ENCODE results near the gene NAPB. TPM values are rescaled to one million over a fixed set of nuclear protein-coding genes. Genes with fewer than 3 reads are reported as not detected.
A peak's percentile ranks its signal among the peaks of the same experiment; 100 is the strongest.

Gene NAPB
- polyA plus RNA-seq, 1 donor from 2014 or later, result 133 TPM

GRCh38 chr20:23419995-23420901 lies 1.0 kb downstream of the NAPB start:
- Histone ChIP-seq H3F3A (ENCODE audit: insufficient read depth, low read length, poor library complexity, severe bottlenecking) (no peaks in the 10 kb centered on the region), H3K4me3 (ENCODE audit: low read length) (peak overlapping the region; percentile 97), H3K27ac (ENCODE audit: low read length) (no peak overlapping the region), H3K79me2 (replicated peaks; ENCODE audit: insufficient read depth, low read length) (peaks cover 16% of the 10 kb centered on the region), H3K9me3 (ENCODE audit: low read length) (no peaks in the 10 kb centered on the region), H2AFZ (ENCODE audit: low read depth, low read length) (no peak overlapping the region), H3K9me2 (ENCODE audit: insufficient read depth, low read length) (no peaks in the 10 kb centered on the region), H4K20me1 (ENCODE audit: insufficient read depth) (no peaks in the 10 kb centered on the region), H3K36me3 (ENCODE audit: insufficient read depth, low read length) (no peaks in the 10 kb centered on the region), H3K4me2 (ENCODE audit: low read length) (peak overlapping the region; percentile 90), H3K9ac (ENCODE audit: low read length) (peak overlapping the region; percentile 82), H3K27me3 (ENCODE audit: insufficient read depth, low read depth, low read length) (no peaks in the 10 kb centered on the region)
- TF ChIP-seq MXI1 (conservative IDR thresholded peaks at IDR 0.05; ENCODE audit: poor library complexity, severe bottlenecking) (peak; percentile 31), EZH2 (IDR thresholded peaks at IDR 0.05; ENCODE audit: borderline replicate concordance, insufficient read depth, low read length, poor library complexity, severe bottlenecking) (no peak), RAD21 (conservative IDR thresholded peaks at IDR 0.05) (no peak), TAF1 (IDR thresholded peaks at IDR 0.05; ENCODE audit: low read depth) (no peak), POLR2AphosphoS5 (IDR thresholded peaks at IDR 0.05) (no peak), EP300 (conservative IDR thresholded peaks at IDR 0.05; ENCODE audit: poor library complexity, severe bottlenecking) (no peak), REST (IDR thresholded peaks at IDR 0.05; ENCODE audit: borderline replicate concordance) (no peak), SMC3 (conservative IDR thresholded peaks at IDR 0.05; ENCODE audit: poor library complexity) (no peak)
- TF ChIP-seq, protein P1, sequence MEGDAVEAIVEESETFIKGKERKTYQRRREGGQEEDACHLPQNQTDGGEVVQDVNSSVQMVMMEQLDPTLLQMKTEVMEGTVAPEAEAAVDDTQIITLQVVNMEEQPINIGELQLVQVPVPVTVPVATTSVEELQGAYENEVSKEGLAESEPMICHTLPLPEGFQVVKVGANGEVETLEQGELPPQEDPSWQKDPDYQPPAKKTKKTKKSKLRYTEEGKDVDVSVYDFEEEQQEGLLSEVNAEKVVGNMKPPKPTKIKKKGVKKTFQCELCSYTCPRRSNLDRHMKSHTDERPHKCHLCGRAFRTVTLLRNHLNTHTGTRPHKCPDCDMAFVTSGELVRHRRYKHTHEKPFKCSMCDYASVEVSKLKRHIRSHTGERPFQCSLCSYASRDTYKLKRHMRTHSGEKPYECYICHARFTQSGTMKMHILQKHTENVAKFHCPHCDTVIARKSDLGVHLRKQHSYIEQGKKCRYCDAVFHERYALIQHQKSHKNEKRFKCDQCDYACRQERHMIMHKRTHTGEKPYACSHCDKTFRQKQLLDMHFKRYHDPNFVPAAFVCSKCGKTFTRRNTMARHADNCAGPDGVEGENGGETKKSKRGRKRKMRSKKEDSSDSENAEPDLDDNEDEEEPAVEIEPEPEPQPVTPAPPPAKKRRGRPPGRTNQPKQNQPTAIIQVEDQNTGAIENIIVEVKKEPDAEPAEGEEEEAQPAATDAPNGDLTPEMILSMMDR (IDR thresholded peaks at IDR 0.05; ENCODE audit: poor library complexity, severe bottlenecking), result no peak

- no peaks in the 10 kb centered on the region for H3K9me3 ChIP-seq (ENCODE audit: low read length)
- peak overlapping the region; percentile 90 for H3K4me2 ChIP-seq (ENCODE audit: low read length)
- H3K27ac ChIP-seq (ENCODE audit: low read length), result no peak overlapping the region
- no peaks in the 10 kb centered on the region for H4K20me1 ChIP-seq (ENCODE audit: insufficient read depth)
- H3K36me3 ChIP-seq (ENCODE audit: insufficient read depth, low read length), result no peaks in the 10 kb centered on the region
- peaks cover 17% of the 10 kb centered on the region for H3K79me2 ChIP-seq (replicated peaks; ENCODE audit: insufficient read depth, low read length)
- H3K9ac ChIP-seq (ENCODE audit: low read length), result peak overlapping the region; percentile 82
- H3F3A ChIP-seq (ENCODE audit: insufficient read depth, low read length, poor library complexity, severe bottlenecking), result no peaks in the 10 kb centered on the region
- H3K9me2 ChIP-seq (ENCODE audit: insufficient read depth, low read length), result no peaks in the 10 kb centered on the region
- H2AFZ ChIP-seq (ENCODE audit: low read depth, low read length), result no peak overlapping the region
- TF ChIP-seq MXI1 (conservative IDR thresholded peaks at IDR 0.05; ENCODE audit: poor library complexity, severe bottlenecking), result no peak
- H3K4me3 ChIP-seq (ENCODE audit: low read length), result peak overlapping the region; percentile 97
- H3K27me3 ChIP-seq (ENCODE audit: insufficient read depth, low read depth, low read length), result no peaks in the 10 kb centered on the region
Observed at GRCh38 chr20:23419657-23419994, 1.7 kb downstream of the NAPB start.

All from neural cell (in vitro differentiated cells).